Gastroesophageal sphincter (tissue), 3 donors: ENCODE measurements around the gene TRAT1.

Experiments
- CTCF ChIP-seq, 4 experiments: fragments of 200-600 bp in 2 of 4; fragments of 450-650 bp in 2 of 4; sonication (generic) in 1 of 4; IDR thresholded peaks; one replicate each; pipeline ENCODE4 v1.5.1; 2017 to 2019; ENCODE audit warnings: antibody characterized with exemption in 4 of 4, mild to moderate bottlenecking in 2 of 4, moderate library complexity in 2 of 4
- POLR2AphosphoS5 ChIP-seq: sonication (generic); formaldehyde crosslinking; IDR thresholded peaks from one replicate; pipeline ENCODE4 v1.6.1; 2017; ENCODE audit warnings: antibody characterized with exemption

DNA sequence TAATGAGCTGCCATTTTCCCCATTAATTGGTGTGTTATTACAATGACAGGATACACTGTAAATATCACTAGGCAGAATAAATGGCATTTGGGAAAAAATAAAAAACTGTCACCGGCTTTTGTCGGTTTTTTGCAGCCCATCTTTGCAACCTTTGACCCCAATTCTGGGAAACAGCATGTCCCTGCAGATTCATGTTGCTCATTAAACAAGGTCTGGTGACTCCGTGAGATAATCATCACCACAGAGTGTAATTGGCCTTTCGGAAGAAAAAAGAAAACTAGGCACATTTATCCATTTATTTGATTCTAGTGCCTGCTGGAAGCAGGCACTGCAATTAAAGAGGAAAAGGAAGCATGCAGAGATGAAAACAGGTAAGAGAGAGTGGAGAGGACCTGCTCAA is 64.5 kb downstream of the TRAT1 start:
- TF ChIP-seq CTCF (IDR thresholded peaks at IDR 0.05) (no peak), POLR2AphosphoS5 (no peak)
